Testis (tissue), 2 donors: ENCODE data around the gene USP48.

Source experiments
- POLR2A ChIP-seq: fragments of 450-650 bp; IDR thresholded peaks from one replicate; pipeline ENCODE4 v1.6.1; 2017; ENCODE audit warnings: antibody characterized with exemption, mild to moderate bottlenecking, moderate library complexity
- TF ChIP-seq, protein P1 (sequence below), 3 experiments: fragments of 450-650 bp in 2 of 3; fragments of 200-600 bp in 1 of 3; sonication (generic) in 1 of 3; IDR thresholded peaks; one replicate each; pipeline ENCODE4 v1.5.1; 2016 to 2019; ENCODE audit warnings: antibody characterized with exemption in 3 of 3, mild to moderate bottlenecking in 2 of 3, moderate library complexity in 1 of 3

DNA sequence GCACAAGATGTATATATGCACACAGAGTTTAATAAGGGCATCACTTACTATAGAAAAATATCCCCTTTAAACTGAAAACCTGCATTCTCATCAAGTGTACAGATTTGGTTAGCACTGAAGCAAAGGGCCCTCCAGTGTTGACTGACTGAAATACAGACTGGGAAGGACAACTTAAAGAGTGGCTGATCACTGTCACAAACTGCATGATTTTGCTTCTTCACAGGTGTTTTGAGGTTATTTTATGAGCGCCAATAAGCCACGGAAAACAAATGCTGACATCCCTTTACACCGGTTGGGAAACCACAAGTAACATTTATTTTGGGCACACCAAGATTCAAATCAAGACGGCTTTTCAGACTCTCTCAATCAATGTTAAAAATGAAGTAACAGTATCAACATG lies 82.9 kb downstream of the USP48 start:
- TF ChIP-seq, protein P1, sequence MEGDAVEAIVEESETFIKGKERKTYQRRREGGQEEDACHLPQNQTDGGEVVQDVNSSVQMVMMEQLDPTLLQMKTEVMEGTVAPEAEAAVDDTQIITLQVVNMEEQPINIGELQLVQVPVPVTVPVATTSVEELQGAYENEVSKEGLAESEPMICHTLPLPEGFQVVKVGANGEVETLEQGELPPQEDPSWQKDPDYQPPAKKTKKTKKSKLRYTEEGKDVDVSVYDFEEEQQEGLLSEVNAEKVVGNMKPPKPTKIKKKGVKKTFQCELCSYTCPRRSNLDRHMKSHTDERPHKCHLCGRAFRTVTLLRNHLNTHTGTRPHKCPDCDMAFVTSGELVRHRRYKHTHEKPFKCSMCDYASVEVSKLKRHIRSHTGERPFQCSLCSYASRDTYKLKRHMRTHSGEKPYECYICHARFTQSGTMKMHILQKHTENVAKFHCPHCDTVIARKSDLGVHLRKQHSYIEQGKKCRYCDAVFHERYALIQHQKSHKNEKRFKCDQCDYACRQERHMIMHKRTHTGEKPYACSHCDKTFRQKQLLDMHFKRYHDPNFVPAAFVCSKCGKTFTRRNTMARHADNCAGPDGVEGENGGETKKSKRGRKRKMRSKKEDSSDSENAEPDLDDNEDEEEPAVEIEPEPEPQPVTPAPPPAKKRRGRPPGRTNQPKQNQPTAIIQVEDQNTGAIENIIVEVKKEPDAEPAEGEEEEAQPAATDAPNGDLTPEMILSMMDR (IDR thresholded peaks at IDR 0.05): no peak
- no peak for TF ChIP-seq POLR2A
